HG03139 (cell line): ENCODE measurements around the gene TMEM185A.
A peak's percentile ranks its signal among the peaks of the same experiment; 100 is the strongest.
"Not testable (repeated sequence)": the region's sequence is repeated elsewhere in the genome, so short reads cannot be mapped to it uniquely, and the experiment has no call there.

Experiments
- ATAC-seq: cut with Tn5 transposase; IDR thresholded peaks from one replicate; pipeline ENCODE4 v1.9.1; 2021; ENCODE audit not compliant: unreplicated experiment

The TMEM185A gene

GRCh38 chrX:149631234-149632165 is at the start of gene TMEM185A:
Gene TMEM185A, minus strand, starts transcription at chrX:149631792. Its CDS starts 212 bp downstream, at chrX:149631580.
- ATAC-seq = peak; percentile 92

DNA sequence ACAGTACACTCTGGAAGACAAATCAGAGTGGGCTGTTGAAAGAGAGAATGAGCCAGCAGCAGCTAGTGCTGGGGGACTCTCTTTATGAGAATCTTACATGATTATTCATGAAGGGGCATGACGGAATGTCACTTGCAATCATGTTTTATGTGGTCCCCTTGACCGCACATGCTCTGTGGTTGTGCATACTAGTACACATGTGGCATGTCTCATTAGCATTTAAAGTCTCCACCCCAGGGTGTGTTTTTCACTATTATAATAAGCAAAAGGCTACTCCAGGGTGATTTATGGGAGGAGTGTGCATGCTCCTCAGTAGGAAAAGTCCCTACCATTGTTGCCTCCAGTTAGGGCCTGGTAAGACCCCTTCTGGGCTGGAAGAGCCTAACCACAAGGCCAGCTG is 49.6 kb upstream of the TMEM185A start:
- ATAC-seq = no peak

GRCh38 chrX:149679164-149679678 is 47.6 kb upstream of the TMEM185A start:
- ATAC-seq = not testable (repeated sequence)

DNA sequence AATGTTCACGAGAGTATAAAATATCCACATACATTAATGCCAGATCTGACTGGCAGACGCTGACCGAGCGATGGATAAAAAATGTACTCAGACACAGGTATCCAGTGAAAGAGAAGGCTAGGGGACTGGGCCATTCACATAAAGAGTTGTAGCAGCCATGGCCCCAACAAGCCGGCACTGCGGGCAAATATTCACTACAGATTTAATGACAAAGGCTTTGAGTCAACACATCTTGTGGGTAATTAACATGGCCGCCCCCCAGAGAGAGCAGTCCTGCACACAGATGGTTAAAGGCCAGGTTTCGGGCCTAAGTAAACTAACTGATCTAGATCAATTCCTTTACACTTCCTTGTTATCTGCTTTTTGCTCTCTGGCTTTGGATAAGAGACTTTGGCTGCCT is 44.0 kb upstream of the TMEM185A start:
- ATAC-seq = not testable (repeated sequence)

GRCh38 chrX:149675088-149675487 is 43.5 kb upstream of the TMEM185A start:
- not testable (repeated sequence) for ATAC-seq

DNA sequence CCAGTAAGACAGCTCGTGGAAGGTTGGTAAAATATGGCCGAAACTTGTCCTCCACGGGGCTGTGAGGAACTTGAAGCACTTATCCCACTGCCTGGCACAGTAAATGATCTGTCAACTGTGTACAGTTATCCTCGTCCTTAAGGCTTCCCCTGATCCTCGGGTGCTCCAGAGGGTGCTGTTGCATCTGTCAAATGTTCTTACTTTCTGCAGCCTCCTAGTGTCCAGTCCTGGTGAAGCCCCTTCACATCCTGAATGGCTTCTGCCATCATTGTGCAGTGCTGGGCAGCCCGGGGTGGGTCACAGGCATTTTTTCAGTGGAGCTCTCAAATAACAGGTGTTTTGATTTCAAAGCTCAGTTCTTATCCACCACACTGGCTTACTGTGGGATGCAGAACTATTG is 29.0 kb upstream of the TMEM185A start:
- ATAC-seq = not testable (repeated sequence)

DNA sequence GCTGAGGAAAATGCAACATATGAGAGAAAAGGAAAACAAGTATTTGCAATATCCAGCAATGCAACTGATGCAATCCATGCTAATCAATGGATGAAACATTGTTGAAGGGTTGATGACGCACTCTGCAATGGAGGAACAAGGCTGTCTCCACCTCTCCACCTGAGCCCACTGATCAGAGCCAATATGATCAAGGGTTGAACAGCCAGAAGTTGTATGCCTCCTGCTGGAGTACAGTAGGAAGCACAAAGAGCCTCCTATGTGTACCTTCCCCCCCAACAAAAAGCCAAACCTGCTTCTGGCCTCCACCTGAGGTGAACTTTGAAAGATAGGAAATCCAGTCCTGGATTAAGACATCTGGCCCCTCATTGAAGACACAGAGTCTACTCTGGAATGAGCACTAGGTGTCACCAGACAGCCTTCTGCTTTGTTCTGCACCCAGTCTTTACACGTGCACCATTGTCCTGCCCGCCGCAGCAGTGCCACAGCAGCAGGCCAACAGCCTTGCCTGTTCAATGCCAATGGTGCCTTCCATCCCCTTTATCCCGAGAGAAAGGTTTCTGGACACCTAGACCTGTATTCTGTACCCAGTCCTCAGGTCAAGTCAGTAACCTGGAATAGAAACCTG is 24.8 kb upstream of the TMEM185A start:
- not testable (repeated sequence) for ATAC-seq

GRCh38 chrX:149652232-149652981 is 20.8 kb upstream of the TMEM185A start:
- no peak for ATAC-seq

DNA sequence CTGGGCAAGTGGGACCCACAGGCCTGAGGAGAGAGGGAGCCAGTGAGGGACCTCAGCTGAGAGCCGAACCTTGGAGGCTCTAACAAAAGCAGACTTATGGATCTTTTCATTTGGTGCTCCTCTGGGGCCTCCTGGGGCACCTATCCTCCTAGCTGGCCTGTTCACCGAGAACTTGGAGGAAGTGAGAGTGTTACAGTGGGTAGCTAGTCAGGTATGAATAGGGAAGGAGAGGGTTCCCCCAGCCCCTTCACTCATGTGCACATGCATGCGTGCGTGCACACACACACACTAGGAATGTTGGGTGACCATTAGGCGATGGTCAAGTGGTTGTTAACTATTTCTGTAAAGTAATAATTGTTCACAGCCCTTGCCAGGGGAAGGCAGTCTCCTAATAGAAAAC is 18.6 kb upstream of the TMEM185A start:
- no peak for ATAC-seq

- no peak for ATAC-seq
Measured at GRCh38 chrX:149648932-149649331, 17.3 kb upstream of the TMEM185A start.

- ATAC-seq = no peak
Measured at GRCh38 chrX:149647505-149647904, 15.9 kb upstream of the TMEM185A start.

DNA sequence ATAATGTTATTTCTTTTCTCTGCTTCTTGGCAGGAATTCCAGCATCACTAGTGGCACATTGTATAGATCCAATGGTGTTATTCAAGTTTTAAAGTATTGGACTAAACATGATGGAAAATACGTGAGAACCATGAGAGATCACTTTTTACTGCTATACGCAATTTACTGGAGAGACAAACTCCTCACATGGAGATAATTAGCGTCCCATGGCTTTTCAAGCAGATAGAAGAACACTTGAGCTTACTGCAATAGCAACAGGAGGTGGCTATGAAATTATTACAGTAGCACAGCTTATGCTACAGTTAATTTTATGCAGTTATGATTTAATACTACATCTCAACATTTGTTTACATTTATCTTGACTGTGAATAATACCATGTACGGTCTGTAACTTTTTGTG is 11.9 kb upstream of the TMEM185A start:
- ATAC-seq = no peak

DNA sequence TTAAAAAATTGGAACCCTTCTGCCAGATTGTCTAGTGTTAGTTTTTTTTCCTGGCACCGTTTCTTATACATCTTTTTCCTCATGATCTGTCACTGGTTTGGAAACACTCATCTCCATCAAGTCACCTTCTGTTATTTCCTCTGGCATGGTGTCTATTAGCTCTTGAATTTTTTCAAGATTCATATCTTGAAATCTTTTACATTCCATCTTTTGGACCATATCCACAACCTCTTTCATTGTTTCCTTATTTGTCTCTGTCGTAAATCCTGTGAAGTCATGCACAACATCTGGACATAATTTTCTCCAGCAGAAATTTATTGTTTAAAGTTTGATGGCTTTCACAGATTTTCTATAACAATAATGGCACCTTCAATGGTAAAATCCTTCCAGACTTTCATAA is 10.2 kb upstream of the TMEM185A start:
- ATAC-seq = no peak

- ATAC-seq = no peak
Measured at GRCh38 chrX:149641432-149641831, 9.8 kb upstream of the TMEM185A start.

DNA sequence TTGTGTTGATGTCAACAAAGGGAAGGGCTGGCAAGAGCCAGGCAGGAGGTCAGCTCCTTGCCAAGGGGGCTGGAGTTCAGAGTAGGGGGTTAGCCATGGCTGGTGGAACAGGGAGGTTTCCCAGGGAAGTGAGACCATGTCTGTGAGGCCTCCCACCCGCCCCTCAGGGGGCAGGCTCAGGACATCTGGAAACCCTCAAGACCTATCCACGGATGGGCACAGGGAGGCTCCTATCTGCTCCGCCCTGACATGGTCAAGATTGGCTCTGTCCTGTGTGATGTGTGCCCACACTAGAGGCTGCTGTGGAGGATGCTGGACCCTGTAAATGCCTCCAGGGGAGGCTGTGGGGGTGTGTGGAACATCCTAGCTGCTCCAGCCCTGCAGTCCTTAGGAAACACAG is 8.0 kb upstream of the TMEM185A start:
- ATAC-seq = no peak

GRCh38 chrX:149638860-149639259 is 7.3 kb upstream of the TMEM185A start:
- no peak for ATAC-seq

GRCh38 chrX:149633511-149633910 is 1.9 kb upstream of the TMEM185A start:
- ATAC-seq = no peak

GRCh38 chrX:149630681-149631233 is 835 bp downstream of the TMEM185A start:
- ATAC-seq = no peak

- no peak for ATAC-seq
Measured at GRCh38 chrX:149629730-149630387, 1.7 kb downstream of the TMEM185A start.

- no peak for ATAC-seq
Measured at GRCh38 chrX:149628768-149629167, 2.8 kb downstream of the TMEM185A start.
